Hematopoietic multipotent progenitor cell treated with erythropoietin and hydrocortisone succinate and interleukin-3 and kit ligand, for 8 days (in vitro differentiated cells): Measurements from ENCODE around the gene CABLES1.

Source experiments
- DNase-seq: peaks from one replicate; pipeline ENCODE4 v3.0.0-alpha.2; 2015

CABLES1 gene

DNA sequence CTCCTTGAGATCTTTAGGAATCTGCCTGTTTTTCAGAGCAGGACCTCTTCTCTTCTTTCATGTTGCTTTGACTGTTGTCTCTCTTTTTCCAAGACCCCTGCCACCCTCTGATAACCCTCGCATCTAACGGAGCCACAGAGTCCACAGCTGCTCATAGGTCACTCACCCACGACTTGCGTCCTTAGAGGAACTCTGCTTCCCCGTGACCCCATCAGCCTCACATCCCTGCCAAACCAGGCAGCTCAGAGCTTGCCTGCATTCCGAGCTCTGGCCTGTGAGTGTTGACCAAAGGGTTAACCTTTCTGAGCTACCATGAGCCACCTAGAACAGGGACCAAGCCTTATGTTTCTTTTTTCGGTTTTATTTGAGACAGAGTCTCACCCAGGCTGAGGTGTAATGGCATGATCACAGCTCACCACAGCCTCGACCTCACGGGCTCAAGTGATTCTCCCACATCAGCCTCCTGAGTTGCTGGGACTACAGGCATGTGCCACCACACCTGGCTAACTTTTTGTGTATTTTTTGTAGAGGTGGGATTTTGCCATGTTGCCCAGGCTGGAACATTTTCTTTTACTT lies 36.4 kb downstream of the CABLES1 start:
- no peak for DNase-seq

DNA sequence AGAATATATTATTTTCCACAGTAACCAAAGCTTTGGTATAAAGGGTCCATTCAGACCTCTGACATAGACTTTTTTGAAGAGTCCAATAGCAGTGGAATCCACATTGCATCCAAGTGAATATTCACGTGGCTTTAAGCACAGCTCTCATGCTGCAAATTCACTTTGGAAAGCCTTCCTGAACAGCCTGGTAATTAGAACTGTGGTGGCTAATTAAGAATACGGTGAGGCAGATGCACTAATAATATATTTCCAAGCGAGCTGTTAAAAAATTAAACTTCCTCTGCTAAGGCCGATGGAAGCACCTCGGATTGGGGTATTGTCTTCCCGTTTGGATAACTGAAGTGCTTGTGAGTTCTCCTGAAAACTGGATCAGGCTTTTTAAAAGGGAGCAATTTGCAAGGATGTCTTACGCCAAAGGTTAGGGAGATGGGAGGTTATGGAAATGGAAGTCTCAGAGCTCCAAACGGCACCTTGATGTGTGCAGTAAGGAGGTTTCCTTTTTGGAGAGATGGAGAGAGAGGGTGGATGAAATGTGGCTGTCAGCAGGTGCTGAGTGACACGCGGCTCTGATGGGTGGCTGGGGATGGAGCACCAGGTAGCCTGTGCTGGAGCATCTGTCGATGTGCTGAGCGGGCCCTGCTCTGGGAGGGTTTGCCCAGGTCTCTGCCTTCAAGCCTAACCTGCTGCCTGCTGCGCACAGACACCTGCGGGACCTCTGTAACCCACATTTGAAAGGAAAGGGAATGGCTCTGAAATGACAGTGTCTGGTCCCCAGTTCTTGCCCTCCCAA lies 37.5 kb downstream of the CABLES1 start:
- DNase-seq, result no peak

DNA sequence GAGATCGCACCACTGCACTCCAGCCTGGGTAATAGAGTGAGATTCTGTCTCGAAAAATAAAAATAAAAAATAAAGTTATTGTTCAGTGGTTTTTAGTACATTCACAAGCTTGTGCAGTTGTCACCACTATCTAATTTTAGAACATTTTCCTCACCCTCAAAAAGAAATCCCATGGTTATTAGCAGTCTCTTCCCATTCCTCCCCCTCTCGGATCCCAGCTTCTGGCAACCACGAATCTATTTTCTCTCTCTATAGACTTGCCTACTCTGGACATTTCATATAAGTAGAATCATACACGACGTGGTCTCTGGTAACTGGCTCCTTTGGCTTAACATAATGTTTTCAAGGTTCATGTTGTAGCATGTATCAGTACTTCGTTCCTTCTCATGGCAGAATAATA lies 38.6 kb downstream of the CABLES1 start:
- DNase-seq, result no peak

DNA sequence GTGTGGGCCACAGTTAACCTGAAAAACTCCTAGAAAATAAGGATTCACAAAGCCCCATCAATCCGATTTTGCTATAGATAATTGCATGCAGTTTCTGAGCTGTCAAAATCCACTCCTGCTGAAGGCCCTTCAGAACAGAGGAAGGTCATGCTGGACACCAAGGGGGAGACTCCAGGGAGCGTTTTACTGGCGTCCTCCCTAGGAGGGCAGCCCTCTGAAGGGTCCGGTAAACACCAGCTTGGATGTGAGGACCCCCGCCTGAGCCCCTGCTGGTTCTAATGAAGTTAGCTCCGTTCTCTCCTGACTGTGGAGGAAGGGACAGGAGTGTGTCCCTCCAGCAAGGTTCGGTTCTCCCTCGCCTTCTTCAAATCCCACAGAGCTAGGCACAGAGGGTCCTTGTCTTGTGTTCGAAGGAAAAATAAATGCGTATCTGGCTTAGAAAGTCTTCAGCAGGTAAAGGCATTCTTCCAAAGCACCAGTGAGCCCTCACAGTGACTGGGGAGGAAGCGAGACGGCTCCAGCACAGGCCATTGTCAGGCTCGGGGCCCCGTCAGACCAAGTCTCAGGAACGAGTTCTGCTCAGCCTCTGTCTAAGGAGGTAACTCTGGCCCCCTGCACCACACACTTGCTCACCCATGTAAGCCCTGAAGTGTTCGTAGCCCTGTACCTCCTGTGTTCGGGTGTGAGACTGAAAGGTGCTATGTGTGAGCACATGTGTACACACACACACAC lies 41.6 kb downstream of the CABLES1 start:
- no peak for DNase-seq

DNA sequence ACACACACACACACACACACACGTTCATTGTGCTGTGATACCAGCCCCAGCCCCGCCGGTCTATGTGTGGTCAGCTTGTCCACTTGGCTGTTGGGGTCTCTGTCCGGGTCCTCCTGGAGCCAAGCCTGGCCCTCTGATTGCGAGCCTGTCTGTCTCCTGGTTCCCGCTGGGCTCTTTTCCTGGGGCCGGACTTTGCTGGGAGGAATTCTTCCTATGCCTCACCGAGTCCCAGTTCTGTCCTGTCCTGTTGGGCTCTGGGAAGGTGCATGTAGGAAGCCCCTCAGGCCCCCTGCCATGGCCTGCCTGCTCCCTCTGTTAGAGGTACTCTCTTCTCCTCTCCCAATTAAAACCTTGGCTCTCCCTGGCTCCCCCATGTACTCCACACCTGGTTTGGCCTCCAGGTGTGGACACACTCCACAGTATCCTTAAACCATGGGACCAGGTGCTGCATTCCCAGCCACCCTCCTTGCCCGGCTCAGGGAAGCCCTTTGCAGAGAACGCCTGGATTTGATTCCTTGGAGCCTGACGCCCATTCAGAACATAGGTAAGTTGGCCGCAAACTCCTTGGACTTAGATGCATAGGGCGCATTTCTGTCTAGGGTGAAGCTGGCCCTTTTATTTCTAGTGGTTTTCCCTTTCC lies 42.3 kb downstream of the CABLES1 start:
- no peak for DNase-seq

DNA sequence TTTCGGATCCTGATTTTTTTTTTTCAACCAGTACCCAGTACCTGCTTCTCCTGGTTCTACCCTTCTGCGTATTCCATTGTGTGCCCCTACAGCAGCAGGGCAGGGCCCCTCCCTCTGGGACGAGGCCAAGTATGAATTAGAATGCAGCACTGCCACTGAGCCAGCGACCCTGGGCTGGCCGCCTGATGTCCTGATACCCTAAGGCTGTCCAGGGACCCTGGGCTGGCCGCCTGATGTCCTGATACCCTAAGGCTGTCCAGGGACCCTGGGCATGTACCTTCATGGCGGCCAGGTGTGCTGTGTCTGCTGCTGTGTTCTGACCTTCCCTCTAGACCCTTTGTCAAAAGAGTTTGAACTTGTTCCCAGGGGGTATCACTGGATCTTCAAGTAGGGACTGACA lies 42.9 kb downstream of the CABLES1 start:
- no peak for DNase-seq

DNA sequence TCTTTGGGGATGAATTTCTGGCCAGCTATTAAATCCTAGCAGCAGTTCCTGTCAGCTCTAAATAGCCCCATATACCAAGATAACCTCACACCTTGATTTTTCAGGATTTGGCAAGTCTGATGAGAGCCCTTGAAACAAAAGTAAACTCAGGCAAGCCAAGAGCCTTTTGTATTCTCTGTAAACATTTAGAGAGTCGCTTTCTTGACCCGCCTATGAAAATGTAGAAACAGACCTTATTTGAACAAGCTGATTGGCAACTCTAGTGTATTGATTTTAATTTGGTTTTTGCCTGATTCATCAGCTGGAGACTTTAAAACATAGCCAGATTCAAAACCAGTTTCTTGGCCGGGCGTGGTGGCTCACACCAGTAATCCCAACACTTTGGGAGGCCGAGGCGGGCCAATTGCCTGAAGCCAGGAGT lies 43.4 kb downstream of the CABLES1 start:
- no peak for DNase-seq

DNA sequence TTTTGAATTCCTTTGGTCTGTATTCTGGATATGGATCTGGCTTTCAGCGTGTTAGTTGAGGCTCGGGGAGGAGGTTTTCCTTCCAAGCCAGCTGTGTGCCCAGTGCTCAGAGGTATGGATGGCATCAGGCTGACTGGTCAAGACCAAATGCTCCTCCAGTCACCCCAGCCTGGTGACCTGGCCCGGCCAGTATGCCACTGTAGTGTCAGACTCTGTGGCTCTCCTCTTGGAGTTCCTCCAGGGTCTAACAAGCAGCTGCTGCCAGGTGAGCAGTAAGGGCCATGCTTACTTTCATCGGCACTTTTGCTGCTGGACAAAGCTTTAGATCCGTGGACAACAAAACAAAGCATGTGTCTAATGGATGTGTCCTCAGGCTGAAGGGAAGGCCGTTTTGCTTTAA lies 44.1 kb downstream of the CABLES1 start:
- no peak for DNase-seq

DNA sequence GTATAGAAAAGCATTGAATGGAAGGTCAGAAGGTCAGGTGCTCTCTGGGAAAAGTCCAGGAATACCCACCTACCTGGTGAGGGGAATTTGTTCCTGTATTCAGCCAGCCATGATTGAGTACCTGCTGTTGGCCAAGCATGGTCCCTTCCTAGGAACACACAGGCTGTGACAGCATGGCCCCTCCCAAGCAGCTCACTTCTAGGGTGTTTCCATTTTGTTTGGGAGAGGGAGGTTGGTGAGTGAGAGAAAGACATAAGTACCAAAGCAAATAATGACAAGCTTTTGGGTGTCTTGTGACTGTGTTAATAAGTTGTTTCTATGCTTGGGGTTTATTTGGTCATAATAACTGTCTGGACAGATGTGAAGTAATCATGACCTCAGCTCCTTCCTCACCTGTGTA lies 46.3 kb downstream of the CABLES1 start:
- no peak for DNase-seq

DNA sequence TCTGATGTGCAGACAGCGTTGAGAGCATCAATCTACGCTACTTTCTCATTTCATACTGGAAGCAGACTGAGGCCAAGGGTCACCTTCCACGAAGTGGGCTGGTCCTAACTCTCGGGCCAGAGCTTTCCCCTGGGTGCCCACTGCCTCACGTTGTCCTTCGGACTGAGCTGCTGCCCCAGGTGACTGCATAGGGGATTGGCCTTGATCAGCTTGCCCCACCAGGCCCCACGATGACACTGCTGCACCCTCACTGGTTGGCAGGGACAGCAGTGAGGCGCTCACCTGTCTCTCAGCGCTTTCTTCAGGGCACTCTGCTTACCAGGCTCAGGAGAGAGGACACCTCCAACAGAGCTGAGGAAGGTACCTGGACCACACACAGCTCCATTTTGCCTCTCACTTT lies 47.3 kb downstream of the CABLES1 start:
- DNase-seq, result no peak

DNA sequence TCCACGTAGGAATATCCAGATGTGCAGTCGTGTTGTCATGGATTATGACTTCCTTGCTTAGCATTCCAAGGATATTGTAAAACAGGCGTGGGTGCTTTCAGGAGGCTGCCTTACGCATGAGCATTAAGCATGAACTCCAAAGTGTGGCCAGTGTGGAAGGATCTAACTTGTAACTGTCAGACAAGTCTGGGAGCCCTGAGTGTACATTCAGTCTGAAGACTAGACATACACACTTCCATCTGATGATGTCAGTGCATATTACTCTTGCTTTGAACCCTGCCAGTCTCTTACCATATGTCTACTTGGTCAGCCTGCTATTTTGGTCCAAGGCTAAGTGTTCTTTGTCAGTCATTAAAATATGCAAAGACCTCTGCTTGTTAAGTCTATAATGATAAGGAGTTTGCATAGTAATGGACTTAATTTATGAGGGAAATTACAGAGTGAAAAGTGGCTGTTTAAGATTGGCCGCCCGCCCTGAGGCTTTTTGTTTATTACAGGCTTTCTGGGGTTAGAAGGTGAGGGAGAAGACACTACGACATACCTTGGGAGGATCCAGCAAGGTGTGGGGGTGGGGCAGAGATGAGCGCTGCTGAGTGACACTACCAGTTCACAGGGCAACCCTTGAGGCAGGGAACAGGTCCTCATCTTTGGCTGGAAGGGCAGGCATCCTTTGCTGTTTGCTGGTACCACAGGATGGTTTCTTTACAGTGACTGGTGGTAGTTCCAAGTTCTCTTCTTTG lies 48.3 kb downstream of the CABLES1 start:
- DNase-seq, result no peak

DNA sequence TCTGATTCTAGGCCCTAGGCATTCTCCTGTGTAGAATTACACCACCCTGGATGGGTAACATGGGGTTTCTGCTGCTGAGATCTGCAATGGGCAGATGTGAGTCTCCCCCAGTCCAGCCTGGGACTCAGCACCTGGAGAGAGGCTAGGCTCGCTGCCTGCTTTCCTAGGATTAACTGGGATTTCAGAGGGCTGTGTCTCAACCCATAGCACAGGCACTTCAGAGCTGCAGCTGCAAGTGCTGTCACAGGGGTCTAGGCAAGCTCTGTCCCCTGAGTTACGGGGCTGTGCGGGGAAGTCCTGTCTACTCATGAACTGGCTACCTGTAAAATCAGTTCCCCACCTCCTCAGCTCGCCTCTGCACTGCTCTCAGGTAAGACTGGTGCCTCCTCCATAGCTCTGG lies 51.5 kb downstream of the CABLES1 start:
- DNase-seq, result no peak

DNA sequence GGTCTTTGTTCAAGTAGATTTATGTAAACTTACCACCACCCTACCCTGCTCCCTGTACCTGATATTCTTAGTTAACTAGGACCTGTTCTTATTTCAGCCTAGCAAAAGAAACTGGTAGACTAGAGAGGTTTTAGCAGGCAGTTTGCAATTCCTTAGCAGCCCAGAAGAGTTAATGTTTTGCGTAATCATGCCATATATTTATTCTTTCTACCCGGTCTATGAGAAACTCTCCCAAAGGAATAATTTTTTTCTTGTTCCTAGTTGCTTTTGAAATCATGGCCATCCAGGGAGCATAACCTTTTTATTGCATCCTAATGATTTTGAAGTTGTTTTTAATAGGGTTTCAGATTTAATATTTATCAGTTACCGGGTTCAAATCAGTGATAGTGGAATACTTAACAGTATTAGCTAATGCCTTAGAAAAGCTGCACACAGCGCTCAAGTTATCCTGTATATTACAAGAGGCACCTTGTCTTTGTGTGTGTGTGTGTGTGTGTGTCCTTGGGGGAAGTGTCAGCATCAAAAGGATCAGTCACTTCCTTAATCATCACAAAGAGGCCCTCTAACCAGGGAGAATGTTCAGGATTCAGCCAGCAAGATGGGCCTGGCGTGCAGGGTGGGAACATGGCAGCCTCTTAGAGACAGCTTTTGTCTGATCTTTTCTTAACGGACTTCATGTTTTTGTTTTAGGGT lies 52.9 kb downstream of the CABLES1 start:
- no peak for DNase-seq

DNA sequence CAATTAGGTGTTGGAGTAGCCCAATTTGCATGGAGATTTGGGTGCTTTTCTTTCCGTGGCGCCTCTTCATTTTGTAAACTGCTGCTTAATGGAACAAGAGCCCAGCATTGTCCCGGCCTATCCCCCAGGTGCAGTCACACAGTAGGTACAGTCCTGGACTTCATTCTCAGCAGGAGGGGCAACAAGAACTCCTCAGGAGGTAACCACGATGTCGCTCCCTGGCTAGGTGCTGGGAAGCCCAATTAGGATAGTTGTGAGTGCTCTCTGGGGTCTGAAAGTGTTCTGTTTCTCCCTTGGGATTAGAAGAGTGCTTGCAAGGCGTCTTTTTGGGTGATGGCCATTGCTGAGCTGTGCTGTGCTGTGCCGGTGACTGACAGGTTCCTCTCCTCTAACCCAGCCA lies 53.8 kb downstream of the CABLES1 start:
- no peak for DNase-seq

DNA sequence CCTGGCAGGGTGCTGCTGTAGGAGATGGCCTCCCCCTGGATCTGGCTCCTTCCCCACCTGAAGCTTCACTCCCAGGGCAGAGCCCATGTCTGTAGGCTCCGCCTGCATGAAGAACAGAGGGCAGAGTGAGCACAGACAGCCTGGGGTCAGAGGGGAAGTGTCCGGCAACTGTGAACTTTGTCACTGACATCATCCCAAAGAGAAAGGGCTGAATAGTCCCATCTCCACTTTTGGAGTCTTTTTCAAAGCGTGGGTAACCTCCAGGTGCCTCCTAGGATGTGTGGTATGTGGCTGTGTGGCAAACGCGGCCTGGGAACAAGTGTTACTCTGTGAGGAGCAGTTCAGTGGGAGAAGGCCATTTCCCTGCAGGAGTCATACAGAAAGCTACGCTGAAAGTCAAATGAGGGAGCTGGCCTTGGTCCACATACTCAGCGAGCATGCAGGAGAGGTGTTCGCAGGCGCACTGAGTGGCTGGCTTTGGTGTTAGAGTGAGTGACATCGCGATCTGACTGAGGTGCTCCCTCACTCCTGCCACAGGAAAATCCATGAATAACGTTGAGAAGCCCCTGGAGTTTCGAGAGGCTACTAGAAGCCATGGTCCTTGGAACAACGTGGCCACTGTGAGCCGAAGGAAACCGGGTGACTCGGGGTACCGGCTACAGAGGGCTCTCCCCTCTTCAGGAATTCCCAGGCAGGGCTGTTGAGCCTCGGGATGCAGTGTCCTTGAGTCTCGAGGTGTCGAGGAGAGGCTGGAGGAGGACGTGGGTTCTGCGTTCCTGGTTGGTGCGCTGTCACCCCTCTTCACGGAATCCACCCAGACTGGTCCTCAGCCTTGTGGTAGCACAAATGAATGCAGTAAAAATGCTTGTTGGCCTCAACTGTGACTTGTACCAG lies 54.7 kb downstream of the CABLES1 start:
- DNase-seq, result no peak

DNA sequence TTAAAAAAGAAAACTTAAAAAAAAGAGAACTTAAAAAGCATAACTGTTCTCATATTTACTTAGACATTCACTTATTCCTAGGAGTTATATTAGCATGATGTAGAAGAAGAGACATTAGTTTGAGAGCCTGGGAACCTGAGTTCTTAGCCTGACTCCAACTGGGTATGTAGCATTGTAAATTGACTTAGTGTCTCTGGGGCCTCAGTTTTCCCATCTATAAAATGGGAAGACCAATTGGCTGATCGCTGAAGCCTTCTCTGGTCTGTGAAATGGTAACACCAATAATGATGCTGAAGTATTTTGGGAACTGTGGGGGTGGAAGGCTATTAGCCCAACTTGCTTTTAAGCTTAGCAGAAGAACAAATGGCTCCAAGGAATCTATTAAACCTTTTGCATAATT lies 55.9 kb downstream of the CABLES1 start:
- no peak for DNase-seq

DNA sequence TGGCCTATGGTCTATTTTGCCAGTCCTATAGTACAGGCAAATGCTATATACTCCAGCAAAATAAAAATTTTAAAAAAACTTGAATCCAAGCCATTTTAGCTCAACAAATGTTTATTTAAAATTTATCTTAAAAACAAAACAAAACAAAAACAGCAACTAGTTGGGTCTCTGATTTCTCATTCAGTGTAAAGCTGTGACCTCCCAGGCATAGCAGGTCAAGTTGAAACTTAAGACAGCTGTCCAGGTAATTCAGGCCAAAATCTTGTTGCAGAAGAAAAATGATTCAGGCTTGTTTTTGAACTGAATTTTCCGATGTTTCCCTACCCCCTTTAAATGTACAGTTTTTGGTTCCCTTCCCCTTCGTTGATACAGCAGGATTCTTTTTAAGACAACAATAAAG lies 58.5 kb downstream of the CABLES1 start:
- DNase-seq, result no peak

DNA sequence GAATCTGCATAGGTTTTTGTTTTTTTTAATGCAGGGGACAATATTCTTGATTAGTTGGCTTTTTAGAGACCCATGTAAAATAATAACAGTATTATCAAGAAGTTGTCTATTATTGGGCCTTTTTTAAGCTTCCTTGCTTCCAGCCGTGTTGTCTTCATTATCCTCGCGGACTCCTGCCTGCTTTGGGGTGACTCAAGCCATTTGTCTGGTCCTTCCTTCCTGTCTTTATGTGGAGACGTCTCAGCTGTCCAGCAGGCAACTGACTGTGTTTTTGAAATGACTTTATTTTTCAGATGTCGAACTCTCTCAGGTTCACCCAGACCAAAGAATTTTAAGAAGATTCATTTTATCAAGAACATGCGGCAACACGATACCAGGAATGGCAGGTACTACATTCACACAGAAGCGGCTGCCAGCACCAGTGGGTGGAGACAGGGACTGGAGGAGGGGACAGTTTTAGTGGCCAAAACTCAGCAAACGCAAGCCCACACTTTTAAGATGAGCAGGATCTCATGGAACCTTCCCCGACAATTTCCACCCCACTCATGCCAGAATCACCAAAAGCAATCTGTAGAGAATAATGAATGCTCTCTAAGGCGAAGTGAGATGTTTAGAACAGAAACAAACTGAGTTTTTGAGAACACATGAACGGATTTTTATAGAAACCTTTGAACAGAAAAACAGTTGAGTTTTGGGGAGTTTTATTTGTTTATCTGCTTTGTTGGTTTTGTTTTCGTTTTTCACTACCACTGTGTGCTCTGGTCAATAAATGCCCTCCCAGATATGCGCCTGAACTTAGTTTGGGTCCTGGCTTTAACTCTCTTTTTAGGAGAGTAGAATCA lies 59.1 kb downstream of the CABLES1 start:
- no peak for DNase-seq

DNA sequence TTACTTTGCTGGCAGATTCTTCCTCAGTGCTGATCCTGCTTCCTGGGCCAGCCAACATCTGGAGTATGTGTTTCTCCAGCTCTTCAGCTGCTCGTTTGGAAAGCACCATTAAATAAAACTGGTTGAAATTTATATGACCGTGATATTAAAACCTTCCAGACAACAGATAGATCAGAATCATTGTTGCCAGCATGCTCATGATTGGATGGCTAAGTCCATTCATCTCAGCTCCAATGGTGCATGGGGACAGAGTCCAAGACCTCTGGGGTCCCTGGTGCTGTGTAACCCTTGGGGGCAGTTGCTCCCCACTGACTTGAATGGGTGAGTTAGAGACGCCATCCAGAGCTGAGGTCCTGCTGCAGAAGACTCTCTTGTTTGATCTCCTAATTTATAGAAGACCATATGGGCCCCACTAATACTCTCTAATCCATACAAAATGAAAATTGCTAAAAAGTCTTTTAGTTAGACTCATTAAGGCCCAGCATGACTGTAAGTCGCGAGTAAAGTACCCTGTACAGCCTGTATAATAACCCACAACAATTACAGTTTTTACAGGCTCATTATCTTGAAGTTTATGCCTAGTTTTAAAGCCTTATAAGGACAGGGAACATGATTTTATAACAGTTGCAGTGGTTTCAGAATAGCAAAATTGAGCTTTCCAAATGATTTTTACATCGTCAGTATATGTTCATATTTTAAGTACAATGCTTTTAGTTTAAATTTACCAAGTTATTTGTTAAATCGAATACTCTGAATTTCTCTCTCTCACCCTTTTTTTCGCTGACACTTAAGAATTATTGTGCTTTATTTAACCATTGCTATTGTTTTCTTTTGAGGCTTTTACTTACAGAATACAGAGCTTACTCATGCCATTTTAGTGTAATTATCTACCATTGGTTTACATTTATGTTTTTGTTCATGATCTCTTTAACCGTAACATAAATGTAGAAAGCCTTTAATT lies 60.0 kb downstream of the CABLES1 start:
- no peak for DNase-seq
